Effector memory CD8-positive, alpha-beta T cell (primary cell): ENCODE measurements around the gene ACADVL.
A peak's percentile ranks its signal among the peaks of the same experiment; 100 is the strongest.

Experiments
- ATAC-seq: fragments of 150-1000 bp; cut with Tn5 transposase; replicated peaks from 2 replicates; pipeline ENCODE4 v1.10.0; 2021; ENCODE audit warnings: mild to moderate bottlenecking, moderate library complexity
- DNase-seq, 3 experiments: peaks; one replicate each; pipeline ENCODE4 v3.0.0; 2021
- H3K27ac Mint-ChIP-seq, 2 donors: one replicate each; pipeline ENCODE4 v1.8.0; 2022; ENCODE audit warnings: mild to moderate bottlenecking in 2 of 2, mixed read lengths in 2 of 2, moderate library complexity in 2 of 2
- H3K27me3 Mint-ChIP-seq, 2 donors: one replicate each; pipeline ENCODE4 v1.8.0; 2022; ENCODE audit warnings: mixed read lengths in 2 of 2
- H3K36me3 Mint-ChIP-seq: one replicate; pipeline ENCODE4 v1.8.0; 2022; ENCODE audit warnings: mild to moderate bottlenecking, moderate library complexity, mixed read lengths; ENCODE audit not compliant: insufficient read depth
- H3K4me1 Mint-ChIP-seq, 2 donors: one replicate each; pipeline ENCODE4 v1.8.0; 2022; ENCODE audit warnings: low read depth in 2 of 2, mixed read lengths in 2 of 2
- H3K4me3 Mint-ChIP-seq, 2 donors: one replicate each; pipeline ENCODE4 v1.8.0; 2022; ENCODE audit warnings: mild to moderate bottlenecking in 2 of 2, mixed read lengths in 2 of 2, moderate library complexity in 2 of 2
- H3K9me3 Mint-ChIP-seq, 2 donors: one replicate each; pipeline ENCODE4 v1.8.0; 2022; ENCODE audit warnings: mixed read lengths in 2 of 2

Gene ACADVL

DNA sequence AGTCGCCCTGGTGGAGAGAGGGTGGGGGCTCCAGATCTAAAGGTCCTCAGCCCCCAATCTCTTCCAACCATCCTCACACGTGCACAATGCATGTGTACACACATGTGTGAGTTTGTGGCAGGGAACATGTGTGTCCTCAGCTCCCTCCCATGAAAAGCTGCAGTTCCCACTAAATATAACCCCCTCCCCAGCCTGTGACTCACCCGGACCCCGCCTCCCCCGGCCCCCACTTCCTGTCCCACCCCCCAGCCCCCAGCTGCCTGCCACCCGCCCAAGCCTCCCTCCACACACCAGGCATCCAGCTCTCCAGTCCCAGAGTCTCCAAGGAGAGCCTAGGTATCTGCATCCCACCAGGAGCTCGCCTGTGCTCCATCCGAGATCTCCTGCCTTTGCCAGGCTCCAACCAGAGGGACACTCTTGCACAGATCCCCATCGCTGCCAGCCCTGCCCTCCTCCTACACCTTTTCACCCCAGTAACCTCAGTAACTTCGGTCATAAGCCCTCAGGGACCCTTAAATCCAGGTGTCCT is 4.0 kb upstream of the ACADVL start:
- no peaks in the 10 kb centered on the region for H3K9me3 Mint-ChIP-seq
- peak overlapping the region; percentile 72 to 100 for H3K27ac Mint-ChIP-seq
- H3K4me3 Mint-ChIP-seq = peak overlapping the region in 1 of 2 donors; percentile 69
- H3K36me3 Mint-ChIP-seq = peaks cover 18% of the 10 kb centered on the region
- peaks cover 0 to 10% of the 10 kb centered on the region in 2 donors for H3K27me3 Mint-ChIP-seq
- no peak for ATAC-seq
- DNase-seq = no peak
- peaks cover 33 to 45% of the 10 kb centered on the region in 2 donors for H3K4me1 Mint-ChIP-seq

DNA sequence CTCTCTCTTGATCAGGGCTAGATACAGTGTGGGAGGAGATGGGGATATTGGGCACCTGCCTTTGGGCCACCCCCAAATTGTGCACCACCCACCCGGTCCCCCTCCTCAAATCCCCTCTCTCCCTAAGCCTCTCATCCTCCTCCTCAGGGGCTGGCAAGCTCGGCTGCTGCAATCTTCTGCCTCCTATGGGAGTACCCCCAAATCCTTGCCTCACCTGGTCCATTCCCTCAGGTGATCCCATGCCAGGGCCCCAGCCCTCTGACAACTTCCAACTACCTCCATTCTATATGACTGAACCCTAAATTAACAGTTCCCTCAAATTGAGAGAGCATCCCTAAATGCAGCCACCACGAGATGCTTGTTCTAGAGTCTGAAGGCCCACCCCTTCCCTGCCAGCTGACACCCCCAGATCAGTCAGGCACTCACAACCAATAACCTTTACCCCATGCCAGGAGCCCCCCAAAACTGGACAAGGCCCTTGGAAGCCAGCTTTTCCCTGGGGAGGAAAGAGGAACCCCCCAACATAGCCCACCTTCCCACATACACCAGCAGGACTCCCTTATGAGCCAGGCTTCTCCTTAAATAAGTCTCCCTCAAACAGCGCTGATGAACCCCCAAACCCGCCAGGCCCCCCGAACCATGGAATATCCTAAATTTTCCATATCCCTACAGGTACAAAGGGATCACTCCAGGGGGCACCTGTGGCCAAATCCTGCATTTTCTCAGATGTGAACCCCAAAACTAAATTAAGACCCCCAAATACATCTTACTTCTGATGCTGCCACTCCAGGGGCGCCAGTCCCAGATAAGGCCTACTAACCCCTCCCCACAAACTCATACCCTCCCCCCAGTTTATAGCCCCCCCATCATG is 3.3 kb upstream of the ACADVL start:
- no peaks in the 10 kb centered on the region for H3K9me3 Mint-ChIP-seq
- peaks cover 36 to 52% of the 10 kb centered on the region in 2 donors for H3K4me1 Mint-ChIP-seq
- H3K36me3 Mint-ChIP-seq = peaks cover 19% of the 10 kb centered on the region
- ATAC-seq = no peak
- peaks cover 0 to 8% of the 10 kb centered on the region in 2 donors for H3K27me3 Mint-ChIP-seq
- H3K27ac Mint-ChIP-seq = peak overlapping the region; percentile 72 to 100
- peak overlapping the region; percentile 21 to 69 for H3K4me3 Mint-ChIP-seq
- DNase-seq = no peak

DNA sequence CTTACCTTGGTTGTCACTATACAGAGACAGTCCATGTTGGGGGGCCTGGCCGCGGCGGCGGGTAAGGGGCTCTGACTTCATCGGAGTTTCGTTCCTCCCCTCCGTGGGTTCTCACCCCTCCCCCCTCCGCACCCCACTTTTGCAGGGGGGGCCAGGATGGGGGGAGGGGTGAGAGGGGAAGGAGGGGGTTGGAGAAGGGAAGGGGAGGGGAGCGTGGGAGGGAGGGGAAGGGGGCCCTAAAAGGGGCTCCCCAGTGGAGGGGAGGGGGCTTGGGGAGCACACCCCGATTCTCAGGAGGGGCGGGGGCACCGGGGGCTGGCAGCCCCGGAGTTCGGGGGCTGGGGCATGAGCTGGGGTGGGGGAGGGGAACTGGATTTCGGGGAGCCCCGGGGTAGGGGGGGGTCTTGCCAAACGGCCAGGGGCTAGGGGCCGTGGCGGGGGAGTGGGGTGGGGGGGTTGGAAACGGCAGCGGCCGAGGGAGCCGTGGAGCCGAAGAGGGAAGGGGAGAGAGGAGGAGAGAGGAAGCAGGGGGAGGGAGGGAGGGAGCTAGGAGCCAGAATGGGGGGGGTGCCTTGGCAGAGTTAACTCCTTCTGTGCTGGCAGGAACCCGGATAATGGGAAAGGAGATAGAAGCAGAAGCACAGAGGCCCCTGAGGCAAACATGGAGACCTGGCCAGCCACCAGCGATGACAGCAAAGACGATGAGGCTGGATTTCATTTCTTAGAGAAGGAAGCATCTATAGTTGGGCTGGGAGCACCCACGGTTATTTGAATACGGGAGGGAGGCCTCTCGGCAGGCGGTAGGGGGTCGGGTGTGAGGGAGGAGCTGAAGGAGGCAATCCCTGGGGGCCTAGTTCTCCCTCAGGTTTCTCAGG is 2.4 kb upstream of the ACADVL start:
- Mint-ChIP-seq H3K9me3 (no peaks in the 10 kb centered on the region), H3K27me3 (peaks cover 0 to 2% of the 10 kb centered on the region in 2 donors), H3K36me3 (peaks cover 25% of the 10 kb centered on the region), H3K4me3 (peak overlapping the region in 1 of 2 donors; percentile 36), H3K27ac (peak overlapping the region; percentile 75 to 100), H3K4me1 (peaks cover 36 to 53% of the 10 kb centered on the region in 2 donors)
- ATAC-seq (no peak), DNase-seq (no peak)

GRCh38 chr17:7218166-7218565 is 1.6 kb upstream of the ACADVL start:
- peaks cover 23% of the 10 kb centered on the region for H3K36me3 Mint-ChIP-seq
- H3K4me3 Mint-ChIP-seq = no peak overlapping the region
- no peaks in the 10 kb centered on the region for H3K9me3 Mint-ChIP-seq
- peaks cover 36 to 53% of the 10 kb centered on the region in 2 donors for H3K4me1 Mint-ChIP-seq
- no peak for ATAC-seq
- H3K27me3 Mint-ChIP-seq = no peaks in the 10 kb centered on the region
- no peak for DNase-seq
- H3K27ac Mint-ChIP-seq = peak overlapping the region; percentile 87 to 93

- ATAC-seq = no peak
- Mint-ChIP-seq H3K4me3 (peak overlapping the region; percentile 84 to 86), H3K9me3 (no peaks in the 10 kb centered on the region), H3K27ac (peak overlapping the region; percentile 87 to 93), H3K36me3 (peaks cover 21% of the 10 kb centered on the region), H3K4me1 (peaks cover 32 to 48% of the 10 kb centered on the region in 2 donors), H3K27me3 (no peaks in the 10 kb centered on the region)
- DNase-seq = no peak
These were observed 980 bp upstream of the ACADVL start for GRCh38 chr17:7218758-7219157.

GRCh38 chr17:7219229-7219811 is 418 bp upstream of the ACADVL start:
- ATAC-seq = no peak

GRCh38 chr17:7220593-7221277 is 997 bp downstream of the ACADVL start:
- peak overlapping the region; percentile 84 to 86 for H3K4me3 Mint-ChIP-seq
- no peaks in the 10 kb centered on the region for H3K9me3 Mint-ChIP-seq
- H3K36me3 Mint-ChIP-seq = peaks cover 7% of the 10 kb centered on the region
- H3K4me1 Mint-ChIP-seq = peaks cover 18 to 34% of the 10 kb centered on the region in 2 donors
- peak; percentile 60 for ATAC-seq
- H3K27me3 Mint-ChIP-seq = no peaks in the 10 kb centered on the region
- H3K27ac Mint-ChIP-seq = peak overlapping the region; percentile 87 to 93
- peak; percentile 51 to 60 (median 52) for DNase-seq

More at GRCh38 chr17:7219229-7219811, 418 bp upstream of the ACADVL start:
- Mint-ChIP-seq H3K27me3 (no peaks in the 10 kb centered on the region), H3K4me3 (peak overlapping the region; percentile 84 to 86), H3K36me3 (peaks cover 15% of the 10 kb centered on the region), H3K27ac (peak overlapping the region; percentile 87 to 93), H3K9me3 (no peaks in the 10 kb centered on the region), H3K4me1 (peaks cover 27 to 44% of the 10 kb centered on the region in 2 donors)
- no peak for DNase-seq

DNA sequence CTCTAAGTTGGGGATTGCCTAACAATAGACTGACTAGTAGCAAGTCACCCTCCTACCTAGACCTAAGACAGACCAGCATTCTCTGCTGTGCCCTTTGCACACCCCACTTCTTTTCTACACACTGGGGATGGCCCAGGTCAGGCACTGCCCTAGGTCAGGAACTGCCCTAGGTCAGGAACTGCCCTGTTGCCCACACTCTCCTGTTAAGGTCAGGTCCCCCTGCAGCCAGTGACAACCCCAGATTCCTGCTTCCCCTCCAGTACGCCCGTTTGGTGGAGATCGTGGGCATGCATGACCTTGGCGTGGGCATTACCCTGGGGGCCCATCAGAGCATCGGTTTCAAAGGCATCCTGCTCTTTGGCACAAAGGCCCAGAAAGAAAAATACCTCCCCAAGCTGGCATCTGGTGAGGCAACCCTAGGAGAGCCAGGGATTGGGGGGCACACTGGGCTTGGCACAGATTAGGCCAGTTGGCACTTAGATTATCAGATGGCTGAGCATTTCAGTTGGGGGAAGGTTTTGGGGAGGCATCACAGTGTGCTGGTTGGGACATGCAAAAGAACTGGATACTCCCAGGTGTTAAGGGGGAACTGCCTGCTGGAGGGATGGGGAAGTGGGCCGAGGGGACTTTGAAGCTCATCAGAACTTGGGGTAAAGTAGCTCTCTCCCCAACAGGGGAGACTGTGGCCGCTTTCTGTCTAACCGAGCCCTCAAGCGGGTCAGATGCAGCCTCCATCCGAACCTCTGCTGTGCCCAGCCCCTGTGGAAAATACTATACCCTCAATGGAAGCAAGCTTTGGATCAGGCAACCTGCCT is 1.7 kb downstream of the ACADVL start:
- Mint-ChIP-seq H3K4me1 (peaks cover 16 to 28% of the 10 kb centered on the region in 2 donors), H3K9me3 (no peaks in the 10 kb centered on the region), H3K36me3 (peaks cover 7% of the 10 kb centered on the region), H3K4me3 (peak overlapping the region; percentile 84 to 86), H3K27me3 (no peaks in the 10 kb centered on the region), H3K27ac (peak overlapping the region; percentile 87 to 93)
- DNase-seq = no peak
- ATAC-seq = no peak

- no peak for DNase-seq
- Mint-ChIP-seq H3K27ac (peak overlapping the region in 1 of 2 donors; percentile 93), H3K36me3 (peaks cover 8% of the 10 kb centered on the region), H3K4me1 (peaks cover 12 to 28% of the 10 kb centered on the region in 2 donors), H3K27me3 (no peaks in the 10 kb centered on the region), H3K4me3 (no peak overlapping the region), H3K9me3 (no peaks in the 10 kb centered on the region)
- ATAC-seq = no peak
These were observed 2.6 kb downstream of the ACADVL start for GRCh38 chr17:7222093-7222971.

- Mint-ChIP-seq H3K36me3 (peaks cover 12% of the 10 kb centered on the region), H3K4me1 (peaks cover 12 to 27% of the 10 kb centered on the region in 2 donors), H3K4me3 (no peak overlapping the region), H3K27me3 (no peaks in the 10 kb centered on the region), H3K27ac (peak overlapping the region in 1 of 2 donors; percentile 15), H3K9me3 (no peaks in the 10 kb centered on the region)
- no peak for DNase-seq
- ATAC-seq = no peak
These were observed 3.2 kb downstream of the ACADVL start for GRCh38 chr17:7222972-7223292.

DNA sequence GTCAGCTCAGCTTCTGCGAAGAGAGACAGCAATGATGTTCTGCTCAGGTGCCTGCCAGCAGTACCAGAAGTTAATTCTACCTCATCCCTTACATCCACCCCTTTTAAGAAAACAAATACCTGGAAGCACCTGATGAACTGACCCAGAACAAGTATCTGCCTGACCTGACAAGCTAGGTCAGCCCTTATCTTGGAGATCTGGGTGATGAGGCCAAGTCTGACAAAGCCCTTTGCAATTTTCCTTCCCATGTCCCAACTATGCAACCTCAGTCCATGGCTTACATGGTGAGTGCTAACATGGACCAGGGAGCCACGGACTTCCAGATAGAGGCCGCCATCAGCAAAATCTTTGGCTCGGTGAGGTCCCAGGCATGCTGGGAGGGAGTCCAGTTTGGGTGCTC is 3.6 kb downstream of the ACADVL start:
- DNase-seq = no peak
- Mint-ChIP-seq H3K27ac (peak overlapping the region in 1 of 2 donors; percentile 15), H3K9me3 (no peaks in the 10 kb centered on the region), H3K36me3 (peaks cover 17% of the 10 kb centered on the region), H3K4me1 (peaks cover 12 to 24% of the 10 kb centered on the region in 2 donors), H3K4me3 (no peak overlapping the region), H3K27me3 (no peaks in the 10 kb centered on the region)
- ATAC-seq = no peak
